GM12801 (cell line): ENCODE measurements around the gene SMIM12.

ENCODE experiments used
- TF ChIP-seq, protein P1 (sequence below): IDR thresholded peaks from one replicate; pipeline ENCODE4 v1.5.1; 2011; ENCODE audit warnings: control low read depth; ENCODE audit not compliant: insufficient read length; ENCODE audit errors: extremely low read depth

SMIM12 gene

DNA sequence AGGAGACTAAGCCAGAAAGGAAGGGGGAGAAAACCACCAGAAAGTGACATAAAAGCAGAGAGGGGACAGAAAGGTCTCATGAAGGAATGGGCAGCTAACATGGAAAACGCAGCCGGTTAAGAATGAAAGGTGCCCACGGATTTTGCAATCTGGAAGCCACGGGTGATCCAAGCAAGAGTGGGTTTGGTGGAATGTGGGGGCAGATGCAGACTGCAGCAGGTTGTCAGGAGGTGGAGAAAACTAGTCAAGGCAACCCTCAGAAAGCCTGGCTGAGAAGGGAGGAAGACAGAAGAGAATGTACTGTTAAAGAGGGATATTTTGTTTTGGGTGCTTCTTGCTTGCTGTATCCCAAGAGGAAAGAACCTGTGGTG lies 12.6 kb upstream of the SMIM12 start:
- TF ChIP-seq, protein P1, sequence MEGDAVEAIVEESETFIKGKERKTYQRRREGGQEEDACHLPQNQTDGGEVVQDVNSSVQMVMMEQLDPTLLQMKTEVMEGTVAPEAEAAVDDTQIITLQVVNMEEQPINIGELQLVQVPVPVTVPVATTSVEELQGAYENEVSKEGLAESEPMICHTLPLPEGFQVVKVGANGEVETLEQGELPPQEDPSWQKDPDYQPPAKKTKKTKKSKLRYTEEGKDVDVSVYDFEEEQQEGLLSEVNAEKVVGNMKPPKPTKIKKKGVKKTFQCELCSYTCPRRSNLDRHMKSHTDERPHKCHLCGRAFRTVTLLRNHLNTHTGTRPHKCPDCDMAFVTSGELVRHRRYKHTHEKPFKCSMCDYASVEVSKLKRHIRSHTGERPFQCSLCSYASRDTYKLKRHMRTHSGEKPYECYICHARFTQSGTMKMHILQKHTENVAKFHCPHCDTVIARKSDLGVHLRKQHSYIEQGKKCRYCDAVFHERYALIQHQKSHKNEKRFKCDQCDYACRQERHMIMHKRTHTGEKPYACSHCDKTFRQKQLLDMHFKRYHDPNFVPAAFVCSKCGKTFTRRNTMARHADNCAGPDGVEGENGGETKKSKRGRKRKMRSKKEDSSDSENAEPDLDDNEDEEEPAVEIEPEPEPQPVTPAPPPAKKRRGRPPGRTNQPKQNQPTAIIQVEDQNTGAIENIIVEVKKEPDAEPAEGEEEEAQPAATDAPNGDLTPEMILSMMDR: no peak

DNA sequence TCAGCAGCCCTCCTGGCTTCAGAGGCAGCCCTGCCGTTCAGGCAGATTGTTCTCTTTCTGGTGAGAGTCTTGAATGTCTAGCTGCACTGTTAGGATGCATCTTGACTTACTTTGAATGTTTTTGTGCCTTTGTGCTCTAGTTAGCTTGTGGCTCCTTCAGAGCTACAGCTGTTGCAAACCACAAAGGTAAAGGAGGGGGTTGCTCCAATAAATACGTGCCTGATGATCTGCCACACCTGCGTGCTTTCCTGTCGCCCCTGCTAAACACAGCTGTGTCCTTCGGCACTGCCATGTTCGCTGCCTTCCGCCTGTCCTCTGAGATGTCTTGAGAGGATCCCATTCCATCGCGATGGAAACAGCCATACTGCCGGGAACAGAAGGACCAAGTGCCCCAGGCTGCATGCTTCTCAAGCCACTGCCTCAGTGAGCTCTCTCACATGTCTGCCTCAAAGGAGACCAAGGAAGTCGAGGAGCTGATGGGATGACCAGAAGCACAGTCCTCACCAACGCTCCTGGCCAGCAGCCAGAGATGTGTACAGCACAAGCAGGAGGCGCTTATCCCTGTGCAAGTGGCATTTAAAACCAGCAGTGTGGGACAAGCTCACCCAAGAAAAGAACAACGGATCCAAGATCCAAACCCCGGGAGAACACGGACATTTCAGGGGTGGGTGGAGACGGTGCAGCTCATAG lies 12.0 kb upstream of the SMIM12 start:
- TF ChIP-seq, protein P1: no peak

DNA sequence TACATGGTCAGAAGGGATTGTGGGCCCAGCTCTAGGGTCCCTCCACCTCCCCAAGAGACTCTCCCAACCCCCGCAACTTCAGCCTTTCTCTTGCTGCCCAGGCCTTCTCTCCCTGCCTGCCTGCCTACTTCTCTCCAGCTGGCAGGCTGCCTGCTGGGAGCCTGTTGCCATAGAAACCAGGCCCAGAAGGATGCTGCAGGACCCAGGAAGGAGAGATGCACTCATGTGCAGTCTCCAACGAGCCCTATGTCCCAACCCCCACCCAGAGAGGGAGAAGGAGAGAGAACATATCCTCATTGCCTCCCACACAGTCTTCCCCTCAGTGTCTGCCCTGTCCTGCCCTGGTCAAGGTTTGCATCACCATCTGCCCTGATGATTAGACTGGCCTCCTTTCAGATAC lies 10.8 kb upstream of the SMIM12 start:
- TF ChIP-seq, protein P1: no peak

DNA sequence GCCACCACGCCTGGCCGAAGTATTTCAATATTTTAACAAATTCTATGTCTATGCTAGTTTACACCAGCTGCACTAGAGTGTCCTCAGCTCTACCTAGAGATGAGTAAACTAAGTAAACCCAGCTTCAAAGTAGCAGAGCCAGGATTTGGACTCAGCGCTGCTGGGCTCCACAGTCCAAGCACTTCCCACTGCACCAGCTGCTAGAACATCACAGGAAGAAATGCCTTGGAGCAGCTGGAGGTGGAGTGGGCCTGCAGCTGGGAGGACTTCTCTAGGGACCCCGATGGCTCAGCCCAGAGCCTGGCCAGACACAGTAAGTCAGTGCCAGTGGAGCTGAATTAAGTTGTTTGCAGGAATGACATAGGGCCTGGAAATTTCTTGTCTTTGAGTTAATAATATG lies 10.2 kb upstream of the SMIM12 start:
- TF ChIP-seq, protein P1: no peak

DNA sequence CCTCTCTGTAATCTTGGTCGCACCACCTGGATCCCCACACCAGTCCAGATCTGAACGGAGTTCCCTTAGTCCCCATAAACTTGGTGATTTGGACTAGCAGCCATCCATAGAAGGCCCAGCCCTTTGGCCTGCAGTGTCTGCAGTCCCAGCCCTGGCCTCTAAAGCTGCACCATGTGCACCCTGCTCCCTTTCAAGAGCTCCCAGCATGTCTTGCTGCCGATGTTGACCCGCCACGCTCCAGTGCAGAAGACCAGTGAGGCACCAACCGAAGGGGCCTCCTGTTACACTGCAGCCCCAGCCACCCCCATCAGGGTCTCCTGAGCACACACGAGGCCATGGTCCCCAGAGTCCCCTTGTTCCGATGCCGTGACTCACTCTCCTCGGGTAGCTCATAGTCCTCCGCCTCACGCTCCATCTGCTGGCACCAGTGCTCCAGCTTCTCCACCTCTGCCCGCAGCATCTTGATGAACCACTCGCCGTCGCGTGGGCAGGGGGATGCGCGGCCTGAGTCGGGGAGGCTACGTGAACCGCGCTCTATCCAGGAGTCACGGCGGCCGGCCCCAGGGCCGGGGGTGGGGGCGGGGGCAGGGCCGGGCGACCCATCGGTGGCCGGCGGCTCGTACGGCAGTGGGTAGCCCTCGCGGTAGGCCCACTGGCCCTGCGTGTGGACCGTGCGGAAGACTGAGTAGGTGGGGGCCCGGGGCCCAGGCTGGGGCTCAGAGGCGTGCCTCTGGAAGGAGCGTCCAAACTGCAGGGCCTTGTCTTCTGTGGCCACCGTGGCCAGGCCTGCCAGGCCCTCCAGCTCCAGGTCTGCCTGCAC lies 8.9 kb upstream of the SMIM12 start:
- TF ChIP-seq, protein P1: no peak

DNA sequence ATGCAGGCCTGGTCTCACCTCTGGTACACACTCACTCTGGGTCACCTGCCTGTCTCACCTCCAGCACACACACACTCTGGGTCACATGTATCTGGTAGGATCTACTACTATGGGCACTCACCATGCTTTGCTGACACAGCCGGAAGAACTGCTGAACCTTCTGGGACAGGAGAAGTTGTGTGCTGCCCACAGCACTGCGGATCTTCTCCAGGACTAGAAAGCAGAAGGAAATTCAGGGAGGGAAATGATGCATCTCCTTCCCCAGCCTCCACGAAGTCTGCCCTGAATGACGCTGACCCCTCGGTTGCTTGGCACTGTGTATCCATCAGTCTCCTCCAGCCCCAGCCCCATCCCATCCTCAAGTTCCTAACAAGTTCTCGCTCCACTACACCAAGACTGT lies 7.9 kb upstream of the SMIM12 start:
- TF ChIP-seq, protein P1: no peak

DNA sequence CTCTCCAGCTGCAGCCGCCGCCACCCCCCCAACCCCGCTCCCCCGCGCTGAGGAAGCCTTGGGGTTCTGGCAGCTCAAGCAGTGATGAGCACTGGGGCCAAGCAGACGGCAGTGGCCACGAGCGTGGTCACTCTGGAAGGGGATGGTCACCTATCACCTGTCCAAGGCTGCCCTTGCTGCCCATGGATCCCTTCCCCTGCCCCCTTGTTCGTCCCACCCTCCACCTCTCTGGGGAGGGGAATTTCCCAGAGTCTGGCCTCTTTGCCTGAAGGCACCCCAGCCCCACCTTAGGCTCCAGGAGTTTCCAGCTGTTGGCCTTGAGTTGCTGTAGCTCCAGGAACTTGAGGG lies 7.2 kb upstream of the SMIM12 start:
- TF ChIP-seq, protein P1: no peak
